HG02870 (cell line): ENCODE results near the gene MYCL.
"Not testable (repeated sequence)": the region's sequence is repeated elsewhere in the genome, so short reads cannot be mapped to it uniquely, and the experiment has no call there.

ENCODE experiments used
- ATAC-seq: cut with Tn5 transposase; IDR thresholded peaks from one replicate; pipeline ENCODE4 v1.9.1; 2021; ENCODE audit warnings: mild to moderate bottlenecking, moderate library complexity; ENCODE audit not compliant: unreplicated experiment

The MYCL gene

GRCh38 chr1:39892601-39893595, 8.8 kb downstream of the MYCL start:
- ATAC-seq, result no peak

- no peak for ATAC-seq
Measured at GRCh38 chr1:39890880-39891279, 10.8 kb downstream of the MYCL start.

GRCh38 chr1:39890273-39890672, 11.4 kb downstream of the MYCL start:
- no peak for ATAC-seq

GRCh38 chr1:39886757-39887231, 14.9 kb downstream of the MYCL start:
- no peak for ATAC-seq

GRCh38 chr1:39885516-39885915, 16.2 kb downstream of the MYCL start:
- ATAC-seq, result no peak

- ATAC-seq, result no peak
Measured at GRCh38 chr1:39882152-39882551, 19.6 kb downstream of the MYCL start.

GRCh38 chr1:39877980-39878956, 23.4 kb downstream of the MYCL start:
- ATAC-seq, result no peak

GRCh38 chr1:39877231-39877778, 24.4 kb downstream of the MYCL start:
- ATAC-seq, result no peak

- no peak for ATAC-seq
Measured at GRCh38 chr1:39876144-39876543, 25.6 kb downstream of the MYCL start.

GRCh38 chr1:39872698-39873097, 29.0 kb downstream of the MYCL start:
- ATAC-seq, result no peak

GRCh38 chr1:39871796-39872195, 29.9 kb downstream of the MYCL start:
- no peak for ATAC-seq

- ATAC-seq, result not testable (repeated sequence)
Measured at GRCh38 chr1:39871043-39871442, 30.7 kb downstream of the MYCL start.

GRCh38 chr1:39869538-39870112, 32.1 kb downstream of the MYCL start:
- ATAC-seq, result not testable (repeated sequence)

GRCh38 chr1:39866767-39867166, 35.0 kb downstream of the MYCL start:
- no peak for ATAC-seq

- no peak for ATAC-seq
Measured at GRCh38 chr1:39865762-39866161, 36.0 kb downstream of the MYCL start.

GRCh38 chr1:39863177-39863576, 38.5 kb downstream of the MYCL start:
- no peak for ATAC-seq

- no peak for ATAC-seq
Measured at GRCh38 chr1:39861003-39861402, 40.7 kb downstream of the MYCL start.

- no peak for ATAC-seq
Measured at GRCh38 chr1:39859859-39860812, 41.6 kb downstream of the MYCL start.

GRCh38 chr1:39858315-39858714, 43.4 kb downstream of the MYCL start:
- ATAC-seq, result no peak
